Fibroblast of lung (primary cell): Measurements from ENCODE around the gene FAM110A. TPM values are rescaled to one million over a fixed set of nuclear protein-coding genes. Genes with fewer than 3 reads are reported as not detected.
A peak's percentile ranks its signal among the peaks of the same experiment; 100 is the strongest.

Experiments used
- DNase-seq, 2 donors: peaks; one replicate each; pipeline versions ENCODE4 v3.0.0 to v3.0.0-alpha.2; 2010; ENCODE audit warnings: low read depth in 2 of 2
- H2AFZ ChIP-seq: 2 replicates; pipeline ENCODE4 v1.5.1; 2012; ENCODE audit warnings: low read length, control low read depth, inconsistent platforms
- H3K27ac ChIP-seq: 2 replicates; pipeline ENCODE4 v1.5.1; 2011; ENCODE audit warnings: low read length, control low read depth; ENCODE audit not compliant: insufficient read depth
- H3K27me3 ChIP-seq: 2 replicates; pipeline ENCODE4 v1.5.1; 2011; ENCODE audit warnings: mild to moderate bottlenecking, low read length; ENCODE audit not compliant: control insufficient read depth, insufficient read depth
- H3K36me3 ChIP-seq: 2 replicates; pipeline ENCODE4 v1.5.1; 2011; ENCODE audit warnings: low read length; ENCODE audit not compliant: control insufficient read depth, insufficient read depth
- H3K4me1 ChIP-seq: 2 replicates; pipeline ENCODE4 v1.5.1; 2011; ENCODE audit warnings: low read length; ENCODE audit not compliant: control insufficient read depth, insufficient read depth; ENCODE audit errors: extremely low read depth
- H3K4me2 ChIP-seq: 2 replicates; pipeline ENCODE4 v1.5.1; 2011; ENCODE audit warnings: low read length, control low read depth; ENCODE audit not compliant: insufficient read depth; ENCODE audit errors: extremely low read depth
- H3K4me3 ChIP-seq, 4 experiments: fragments of 200-600 bp in 1 of 4; sonication (generic) in 1 of 4; replicated peaks in 1 of 4; 2 replicates each; pipeline ENCODE4 v1.5.1; 2011 to 2016; ENCODE audit warnings: low read length in 4 of 4, low read depth in 3 of 4, mild to moderate bottlenecking in 3 of 4, control low read depth in 2 of 4, inconsistent platforms in 1 of 4, mixed read lengths in 1 of 4; ENCODE audit not compliant: insufficient read depth in 1 of 4; ENCODE audit errors: control extremely low read depth in 1 of 4
- H3K79me2 ChIP-seq: 2 replicates; pipeline ENCODE4 v1.5.1; 2012; ENCODE audit warnings: mild to moderate bottlenecking, low read length, inconsistent platforms; ENCODE audit not compliant: control insufficient read depth, insufficient read depth
- H3K9ac ChIP-seq: 2 replicates; pipeline ENCODE4 v1.5.1; 2011; ENCODE audit warnings: mild to moderate bottlenecking, low read length, control low read depth; ENCODE audit not compliant: insufficient read depth
- H3K9me3 ChIP-seq: 2 replicates; pipeline ENCODE4 v1.5.1; 2012; ENCODE audit warnings: low read depth, low read length; ENCODE audit not compliant: control insufficient read depth, insufficient read depth
- H4K20me1 ChIP-seq: 2 replicates; pipeline ENCODE4 v1.5.1; 2011; ENCODE audit warnings: low read length; ENCODE audit not compliant: control insufficient read depth, insufficient read depth; ENCODE audit errors: extremely low read depth
- EZH2 ChIP-seq: IDR thresholded peaks from 2 replicates; pipeline ENCODE4 v1.5.1; 2012; ENCODE audit warnings: low read length, control low read depth, mild to moderate bottlenecking; ENCODE audit errors: missing control alignments
- polyA plus RNA-seq, 2 donors: library from polyadenylated mRNA; depleted of rRNA in 1 of 2; stranded (reverse) in 1 of 2; unstranded in 1 of 2; fragments of >200 nt; gene quantifications; 2 replicates each; pipeline ENCODE4 v1.2.1, GENCODE V29; 2011 to 2012; ENCODE audit warnings: missing spikeins in 1 of 2
- total RNA-seq: library from RNA; depleted of rRNA; stranded (reverse); fragments of >200 nt; gene quantifications from 2 replicates; pipeline ENCODE4 v1.2.1, GENCODE V29; 2014
- TF ChIP-seq, protein P1 (sequence below), 2 donors: IDR thresholded peaks in 1 of 2; conservative IDR thresholded peaks in 1 of 2; 1 replicate in 1 of 2; 2 replicates in 1 of 2; pipeline ENCODE4 v1.5.1; 2011 to 2012; ENCODE audit warnings: low read length in 2 of 2, control low read depth in 1 of 2, inconsistent platforms in 1 of 2, low read depth in 1 of 2, mild to moderate bottlenecking in 1 of 2

The FAM110A gene
- total and polyA plus RNA-seq, 2 donors (not counting 1 experiment from before 2014, with no cell fraction given), result 1.5 to 1.8 TPM

DNA sequence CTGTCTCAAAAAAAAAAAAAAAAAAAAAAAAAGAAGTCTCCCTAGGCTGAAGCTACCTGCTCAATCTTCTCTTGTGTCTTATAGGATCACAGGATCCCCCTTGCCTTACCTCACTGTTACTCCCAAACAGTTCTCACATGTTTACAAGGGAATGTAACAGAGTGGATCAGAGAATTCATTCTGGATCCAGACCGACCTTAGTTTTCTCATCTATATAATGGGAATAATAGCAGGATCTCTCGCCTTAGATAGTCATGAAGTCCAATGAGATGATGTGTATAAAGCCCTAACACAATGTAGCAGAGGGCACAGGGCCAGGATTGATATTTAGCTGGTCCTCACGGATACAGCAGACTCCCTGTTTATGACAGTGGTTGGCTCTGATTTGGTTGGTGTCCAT lies 2.3 kb upstream of the FAM110A start:
- no peaks in the 10 kb centered on the region for H3K4me1 ChIP-seq
- DNase-seq, result no peak
- no peak for TF ChIP-seq EZH2
- TF ChIP-seq, protein P1, sequence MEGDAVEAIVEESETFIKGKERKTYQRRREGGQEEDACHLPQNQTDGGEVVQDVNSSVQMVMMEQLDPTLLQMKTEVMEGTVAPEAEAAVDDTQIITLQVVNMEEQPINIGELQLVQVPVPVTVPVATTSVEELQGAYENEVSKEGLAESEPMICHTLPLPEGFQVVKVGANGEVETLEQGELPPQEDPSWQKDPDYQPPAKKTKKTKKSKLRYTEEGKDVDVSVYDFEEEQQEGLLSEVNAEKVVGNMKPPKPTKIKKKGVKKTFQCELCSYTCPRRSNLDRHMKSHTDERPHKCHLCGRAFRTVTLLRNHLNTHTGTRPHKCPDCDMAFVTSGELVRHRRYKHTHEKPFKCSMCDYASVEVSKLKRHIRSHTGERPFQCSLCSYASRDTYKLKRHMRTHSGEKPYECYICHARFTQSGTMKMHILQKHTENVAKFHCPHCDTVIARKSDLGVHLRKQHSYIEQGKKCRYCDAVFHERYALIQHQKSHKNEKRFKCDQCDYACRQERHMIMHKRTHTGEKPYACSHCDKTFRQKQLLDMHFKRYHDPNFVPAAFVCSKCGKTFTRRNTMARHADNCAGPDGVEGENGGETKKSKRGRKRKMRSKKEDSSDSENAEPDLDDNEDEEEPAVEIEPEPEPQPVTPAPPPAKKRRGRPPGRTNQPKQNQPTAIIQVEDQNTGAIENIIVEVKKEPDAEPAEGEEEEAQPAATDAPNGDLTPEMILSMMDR (conservative IDR thresholded peaks at IDR 0.05 in 1 of 2, IDR thresholded peaks at IDR 0.05 in 1 of 2; ENCODE audit: low read depth in 1 of 2, low read length in 2 of 2), result no peak
- no peaks in the 10 kb centered on the region for H3K9me3 ChIP-seq
- H3K79me2 ChIP-seq, result peaks cover 16% of the 10 kb centered on the region
- H3K4me3 ChIP-seq, result no peak overlapping the region
- H3K4me2 ChIP-seq, result no peak overlapping the region
- no peak overlapping the region for H3K9ac ChIP-seq
- no peaks in the 10 kb centered on the region for H3K36me3 ChIP-seq
- no peak overlapping the region for H3K27ac ChIP-seq
- H3K27me3 ChIP-seq, result no peaks in the 10 kb centered on the region
- H2AFZ ChIP-seq, result no peak overlapping the region
- H4K20me1 ChIP-seq, result no peaks in the 10 kb centered on the region

DNA sequence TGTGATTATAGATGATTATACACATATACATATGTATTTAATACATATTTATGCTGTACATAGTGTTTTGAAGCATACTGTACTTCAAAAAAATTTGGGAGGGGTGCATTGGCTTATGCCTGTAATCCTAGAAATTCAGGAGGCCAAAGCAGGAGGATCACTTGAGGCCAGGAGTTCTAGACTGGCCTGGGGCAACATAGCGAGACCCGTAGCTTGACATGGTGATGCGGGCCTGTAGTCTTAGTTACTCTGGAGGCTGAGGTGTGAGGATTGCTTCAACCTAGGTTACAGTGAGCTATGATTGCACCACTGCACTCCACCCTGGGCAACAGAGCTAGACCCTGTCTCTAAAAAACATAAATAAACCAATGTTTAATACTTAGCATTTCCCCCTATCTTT lies 1.6 kb upstream of the FAM110A start:
- Histone ChIP-seq H4K20me1 (no peaks in the 10 kb centered on the region), H3K4me1 (no peaks in the 10 kb centered on the region), H3K4me3 (no peak overlapping the region), H3K9me3 (no peaks in the 10 kb centered on the region), H3K27ac (no peak overlapping the region), H3K36me3 (no peaks in the 10 kb centered on the region), H3K27me3 (no peaks in the 10 kb centered on the region), H3K9ac (no peak overlapping the region), H3K79me2 (peaks cover 20% of the 10 kb centered on the region), H2AFZ (no peak overlapping the region), H3K4me2 (no peak overlapping the region)
- no peak for DNase-seq
- TF ChIP-seq, protein P1 (conservative IDR thresholded peaks at IDR 0.05 in 1 of 2, IDR thresholded peaks at IDR 0.05 in 1 of 2; ENCODE audit: low read depth in 1 of 2, low read length in 2 of 2), result no peak
- TF ChIP-seq EZH2, result no peak

DNA sequence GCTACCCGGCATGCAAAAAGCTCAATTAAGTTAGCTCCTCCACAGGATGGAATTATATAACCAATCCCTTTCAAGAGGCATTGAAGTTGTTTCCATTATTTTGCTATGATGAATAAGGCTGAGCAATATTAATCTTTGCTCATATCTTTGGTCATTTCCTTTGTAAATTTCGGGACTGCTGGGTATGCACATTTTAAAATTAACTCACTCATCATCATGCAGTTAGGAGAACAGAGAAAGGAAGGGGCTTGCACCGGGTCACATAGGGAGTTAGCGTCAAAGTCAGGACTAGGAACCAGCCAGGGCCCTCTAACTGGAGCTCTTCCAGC lies 430 bp upstream of the FAM110A start:
- H3K79me2 ChIP-seq, result peaks cover 31% of the 10 kb centered on the region
- no peaks in the 10 kb centered on the region for H3K9me3 ChIP-seq
- H3K9ac ChIP-seq, result no peak overlapping the region
- peak overlapping the region; percentile 23 to 95 (median 82) for H3K4me3 ChIP-seq
- H3K36me3 ChIP-seq, result no peaks in the 10 kb centered on the region
- peak overlapping the region; percentile 90 for H3K27ac ChIP-seq
- no peaks in the 10 kb centered on the region for H4K20me1 ChIP-seq
- TF ChIP-seq EZH2, result no peak
- TF ChIP-seq, protein P1 (conservative IDR thresholded peaks at IDR 0.05 in 1 of 2, IDR thresholded peaks at IDR 0.05 in 1 of 2; ENCODE audit: low read depth in 1 of 2, low read length in 2 of 2), result no peak
- H3K27me3 ChIP-seq, result no peaks in the 10 kb centered on the region
- H2AFZ ChIP-seq, result peak overlapping the region; percentile 87
- peaks cover 2% of the 10 kb centered on the region for H3K4me1 ChIP-seq
- peak overlapping the region; percentile 94 for H3K4me2 ChIP-seq
- DNase-seq, result no peak
